Retinal pigment epithelial cell (primary cell): ENCODE measurements around the gene SNAI3.

Experiments used
- DNase-seq: peaks from one replicate; pipeline ENCODE4 v3.0.0-alpha.2; 2010; ENCODE audit warnings: low read depth
- H3K4me3 ChIP-seq: 2 replicates; pipeline ENCODE4 v1.5.1; 2011; ENCODE audit warnings: mild to moderate bottlenecking, low read length, control low read depth, moderate library complexity
- CTCF ChIP-seq: conservative IDR thresholded peaks from 2 replicates; pipeline ENCODE4 v1.5.1; 2011; ENCODE audit warnings: low read depth, low read length, control low read depth, inconsistent platforms

The SNAI3 gene

GRCh38 chr16:88710556-88710955, 24.2 kb upstream of the SNAI3 start:
- no peak for TF ChIP-seq CTCF
- no peak for DNase-seq
- H3K4me3 ChIP-seq, result no peak overlapping the region

- H3K4me3 ChIP-seq, result peak overlapping the region; percentile 92
- no peak for DNase-seq
- TF ChIP-seq CTCF, result no peak
These were observed 20.9 kb upstream of the SNAI3 start for GRCh38 chr16:88706965-88707826.

GRCh38 chr16:88706229-88706964, 20.1 kb upstream of the SNAI3 start, which contains the start of the genes CTU2 and RNF166:
TSS of gene CTU2 (plus strand) at chr16:88706503. CDS start at chr16:88706531, 28 bp downstream.
TSS of gene RNF166 (minus strand) at chr16:88706408. CDS start at chr16:88706325, 83 bp downstream.
- H3K4me3 ChIP-seq, result peak within 1 kb of the TSS; percentile 92
- peak; percentile 52 for DNase-seq
- no peak for TF ChIP-seq CTCF

- peak overlapping the region; percentile 62 for H3K4me3 ChIP-seq
- no peak for DNase-seq
- TF ChIP-seq CTCF, result no peak
These were observed 19.5 kb upstream of the SNAI3 start for GRCh38 chr16:88705801-88706228.

- no peak for TF ChIP-seq CTCF
- DNase-seq, result no peak
- peak overlapping the region; percentile 62 for H3K4me3 ChIP-seq
These were observed 18.9 kb upstream of the SNAI3 start for GRCh38 chr16:88705076-88705684.

- TF ChIP-seq CTCF, result no peak
- H3K4me3 ChIP-seq, result no peak overlapping the region
- DNase-seq, result no peak
These were observed 17.4 kb upstream of the SNAI3 start for GRCh38 chr16:88703486-88704309.
